Sigmoid colon (tissue), 4 donors: ENCODE data around the gene ADAMTS10.

Experiments
- EP300 ChIP-seq, 4 donors: sonication (generic); formaldehyde crosslinking; IDR thresholded peaks; one replicate each; pipeline ENCODE4 v1.6.1; 2017; ENCODE audit warnings: antibody characterized with exemption in 4 of 4
- POLR2A ChIP-seq, 2 donors: fragments of 450-650 bp; IDR thresholded peaks; one replicate each; pipeline ENCODE4 v1.6.1; 2016; ENCODE audit warnings: antibody characterized with exemption in 2 of 2, mild to moderate bottlenecking in 2 of 2, moderate library complexity in 2 of 2
- POLR2AphosphoS5 ChIP-seq, 4 donors: sonication (generic); formaldehyde crosslinking; IDR thresholded peaks; one replicate each; pipeline ENCODE4 v1.6.1; 2017; ENCODE audit warnings: antibody characterized with exemption in 4 of 4
- TF ChIP-seq, protein P1 (sequence below), 4 experiments: fragments of 450-650 bp in 3 of 4; fragments of 200-600 bp in 1 of 4; IDR thresholded peaks; one replicate each; pipeline ENCODE4 v1.5.1; 2016 to 2019; ENCODE audit warnings: antibody characterized with exemption in 4 of 4, mild to moderate bottlenecking in 3 of 4, moderate library complexity in 2 of 4

DNA sequence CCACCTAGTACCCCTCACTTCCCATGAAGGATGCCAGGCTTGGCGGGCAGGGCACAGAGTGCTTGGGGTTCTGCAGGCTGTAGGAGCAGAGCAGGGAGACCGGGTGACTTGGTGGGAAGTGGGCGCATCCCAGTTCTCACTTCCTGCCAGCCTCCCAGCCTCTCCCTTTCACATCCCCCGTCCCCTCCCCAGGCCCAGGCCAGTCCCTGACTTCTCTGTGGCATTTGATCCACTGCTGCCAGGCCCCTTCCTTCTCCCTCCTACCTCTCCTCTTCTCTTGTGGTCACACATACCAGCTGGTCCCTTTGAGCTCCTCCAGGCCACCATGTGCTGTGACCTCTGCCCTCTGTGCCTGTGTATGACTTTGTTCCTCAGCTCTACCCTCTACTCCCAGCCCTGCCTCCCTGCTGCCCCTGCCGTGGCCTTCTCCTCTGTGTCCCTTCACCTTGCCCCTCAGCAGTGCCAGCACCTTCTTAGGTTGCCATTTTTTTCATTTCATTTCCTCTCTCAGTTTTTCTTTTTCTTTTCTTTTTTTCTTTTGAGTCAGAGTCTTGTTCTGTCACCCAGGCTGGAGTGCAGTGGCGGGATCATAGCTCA lies 52.8 kb downstream of the ADAMTS10 start:
- no peak for TF ChIP-seq POLR2A (IDR thresholded peaks at IDR 0.05)
- TF ChIP-seq, protein P1, sequence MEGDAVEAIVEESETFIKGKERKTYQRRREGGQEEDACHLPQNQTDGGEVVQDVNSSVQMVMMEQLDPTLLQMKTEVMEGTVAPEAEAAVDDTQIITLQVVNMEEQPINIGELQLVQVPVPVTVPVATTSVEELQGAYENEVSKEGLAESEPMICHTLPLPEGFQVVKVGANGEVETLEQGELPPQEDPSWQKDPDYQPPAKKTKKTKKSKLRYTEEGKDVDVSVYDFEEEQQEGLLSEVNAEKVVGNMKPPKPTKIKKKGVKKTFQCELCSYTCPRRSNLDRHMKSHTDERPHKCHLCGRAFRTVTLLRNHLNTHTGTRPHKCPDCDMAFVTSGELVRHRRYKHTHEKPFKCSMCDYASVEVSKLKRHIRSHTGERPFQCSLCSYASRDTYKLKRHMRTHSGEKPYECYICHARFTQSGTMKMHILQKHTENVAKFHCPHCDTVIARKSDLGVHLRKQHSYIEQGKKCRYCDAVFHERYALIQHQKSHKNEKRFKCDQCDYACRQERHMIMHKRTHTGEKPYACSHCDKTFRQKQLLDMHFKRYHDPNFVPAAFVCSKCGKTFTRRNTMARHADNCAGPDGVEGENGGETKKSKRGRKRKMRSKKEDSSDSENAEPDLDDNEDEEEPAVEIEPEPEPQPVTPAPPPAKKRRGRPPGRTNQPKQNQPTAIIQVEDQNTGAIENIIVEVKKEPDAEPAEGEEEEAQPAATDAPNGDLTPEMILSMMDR (IDR thresholded peaks at IDR 0.05): no peak
- no peak for TF ChIP-seq EP300 (IDR thresholded peaks at IDR 0.05)
- TF ChIP-seq POLR2AphosphoS5 (IDR thresholded peaks at IDR 0.05): no peak
